HG03045 (cell line): ENCODE data around the gene FIZ1.
"Not testable (repeated sequence)": the region's sequence is repeated elsewhere in the genome, so short reads cannot be mapped to it uniquely, and the experiment has no call there.

Source experiments
- ATAC-seq: cut with Tn5 transposase; IDR thresholded peaks from one replicate; pipeline ENCODE4 v1.9.1; 2021; ENCODE audit warnings: mild to moderate bottlenecking, moderate library complexity; ENCODE audit not compliant: unreplicated experiment

Gene FIZ1

GRCh38 chr19:55578031-55578760, 21.1 kb downstream of the FIZ1 start:
- no peak for ATAC-seq

DNA sequence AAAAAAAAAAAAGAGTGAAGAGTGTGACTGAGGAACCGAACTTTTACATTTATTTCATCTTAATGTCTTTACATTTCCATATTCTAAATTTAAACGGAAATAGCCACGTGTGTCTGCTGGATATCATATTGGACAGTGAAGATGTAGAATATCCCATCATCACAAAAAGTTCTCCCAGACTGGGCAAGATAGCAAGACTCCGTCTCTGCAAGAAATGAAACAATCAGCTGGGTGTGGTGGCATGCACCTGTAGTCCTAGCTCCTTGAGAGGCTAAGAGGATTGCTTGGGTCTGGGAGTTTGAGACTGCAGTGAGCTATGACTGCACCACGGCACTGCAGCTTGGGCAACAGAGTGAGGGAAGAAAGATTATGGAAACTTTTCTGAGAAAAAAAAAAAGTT, 22.6 kb downstream of the FIZ1 start:
- ATAC-seq: no peak

- not testable (repeated sequence) for ATAC-seq
Observed at GRCh38 chr19:55573929-55574328, 25.4 kb downstream of the FIZ1 start.

- not testable (repeated sequence) for ATAC-seq
Observed at GRCh38 chr19:55569477-55569876, 29.8 kb downstream of the FIZ1 start.

GRCh38 chr19:55567708-55568328, 31.5 kb downstream of the FIZ1 start:
- no peak for ATAC-seq

- ATAC-seq: no peak
Observed at GRCh38 chr19:55566823-55567222, 32.5 kb downstream of the FIZ1 start.

GRCh38 chr19:55563261-55563690, 36.0 kb downstream of the FIZ1 start:
- ATAC-seq: no peak

GRCh38 chr19:55559684-55560083, 39.6 kb downstream of the FIZ1 start:
- ATAC-seq: no peak

GRCh38 chr19:55554741-55555152, 44.6 kb downstream of the FIZ1 start:
- no peak for ATAC-seq

- ATAC-seq: no peak
Observed at GRCh38 chr19:55554302-55554701, 45.0 kb downstream of the FIZ1 start.

DNA sequence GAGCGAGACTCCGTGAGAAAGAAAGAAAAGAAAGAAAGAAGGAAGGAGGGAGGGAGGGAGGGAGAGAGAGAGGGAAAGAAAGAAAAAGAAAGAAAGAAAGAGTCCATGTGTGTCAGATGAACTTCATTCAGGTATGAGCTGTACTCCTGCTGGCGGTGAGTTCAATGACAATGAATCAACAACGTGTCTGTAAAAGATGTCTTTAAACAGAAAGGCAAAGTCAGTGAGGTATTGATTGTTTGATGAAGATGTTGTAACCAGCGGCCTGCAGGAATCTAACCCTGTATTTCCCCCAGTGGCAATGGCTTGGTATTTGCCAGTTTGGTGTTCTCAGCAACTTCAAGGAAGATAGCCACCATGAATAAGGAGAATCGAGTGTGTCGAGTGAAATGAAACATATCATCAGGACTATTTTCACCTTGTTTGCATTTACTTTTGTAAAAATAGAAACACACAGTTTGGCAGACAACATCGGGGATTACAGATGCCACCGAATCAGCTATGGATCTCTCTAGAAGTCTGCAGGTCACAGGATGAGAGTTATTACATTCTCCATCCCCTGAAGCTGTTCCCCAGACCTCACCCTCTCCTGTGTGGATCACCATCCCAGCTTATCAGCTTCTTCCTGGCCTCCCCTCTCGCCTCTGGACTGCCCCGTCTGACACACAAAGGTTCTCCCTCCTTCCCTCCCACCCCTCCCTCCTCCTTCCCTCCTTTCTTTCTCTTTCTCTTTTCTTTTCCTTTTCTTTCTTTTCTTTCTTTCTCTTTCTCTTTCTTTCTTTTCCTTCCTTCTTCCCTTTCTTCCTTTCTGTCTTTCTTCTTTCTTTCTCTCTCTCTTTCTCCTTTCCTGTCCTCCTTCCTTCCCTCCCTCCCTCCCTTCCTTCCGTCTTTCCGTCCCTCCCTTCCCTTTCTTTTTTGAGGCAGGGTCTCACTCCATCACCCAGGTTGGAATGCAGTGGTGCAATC, 45.8 kb downstream of the FIZ1 start:
- ATAC-seq: no peak

DNA sequence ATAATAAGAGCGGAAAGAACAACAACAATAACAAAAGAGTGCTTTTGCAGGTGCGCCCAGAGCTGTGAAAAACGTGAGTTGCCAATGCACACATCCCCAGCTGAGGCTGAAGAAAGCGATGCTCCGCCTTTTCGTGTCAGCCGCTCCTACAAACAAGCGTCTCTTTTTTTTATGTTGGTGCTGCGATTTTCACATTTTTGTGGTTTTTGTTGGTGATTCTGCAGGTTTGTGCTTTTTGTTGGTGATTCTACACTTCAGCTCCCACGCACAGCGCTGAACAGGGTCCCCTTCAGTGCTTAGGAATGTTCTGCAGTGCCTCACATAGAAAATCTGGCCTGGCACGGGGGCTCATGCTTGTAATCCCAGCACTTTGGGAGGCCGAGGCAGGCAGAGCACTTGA, 46.7 kb downstream of the FIZ1 start:
- no peak for ATAC-seq

DNA sequence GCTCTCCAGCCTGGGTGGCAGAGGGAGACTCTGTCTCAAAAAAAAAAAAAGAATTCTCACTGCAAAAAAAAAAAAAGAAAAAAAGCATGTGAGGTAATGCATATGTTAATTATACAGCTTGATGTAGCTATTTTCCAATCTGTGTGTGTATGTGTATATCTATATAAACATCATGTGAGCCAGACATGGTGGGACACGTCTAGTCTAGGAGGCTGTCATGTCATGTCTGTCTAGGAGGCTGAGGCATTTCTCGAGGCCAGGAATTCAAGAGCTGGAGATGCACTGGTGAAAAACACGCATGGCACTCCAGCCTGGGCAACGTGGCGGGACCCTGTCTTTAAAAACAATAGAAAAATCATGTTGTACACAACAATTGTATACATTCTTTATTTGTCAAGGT, 47.1 kb downstream of the FIZ1 start:
- no peak for ATAC-seq

DNA sequence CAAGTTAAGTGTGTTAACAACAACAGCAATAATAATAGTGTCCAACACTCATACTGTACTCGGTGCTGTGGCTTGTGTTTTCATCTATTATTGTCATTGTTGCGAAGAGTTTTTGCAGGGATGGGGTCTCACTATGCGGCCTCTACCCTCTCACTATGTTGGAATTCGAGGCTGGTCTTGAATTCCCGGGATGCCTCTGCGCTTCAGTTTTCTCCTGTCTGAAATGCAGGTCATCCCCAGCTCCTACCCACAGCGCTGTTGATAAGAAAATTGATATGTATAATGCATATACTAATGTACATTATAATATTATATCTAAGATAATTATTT, 49.0 kb downstream of the FIZ1 start:
- ATAC-seq: no peak

DNA sequence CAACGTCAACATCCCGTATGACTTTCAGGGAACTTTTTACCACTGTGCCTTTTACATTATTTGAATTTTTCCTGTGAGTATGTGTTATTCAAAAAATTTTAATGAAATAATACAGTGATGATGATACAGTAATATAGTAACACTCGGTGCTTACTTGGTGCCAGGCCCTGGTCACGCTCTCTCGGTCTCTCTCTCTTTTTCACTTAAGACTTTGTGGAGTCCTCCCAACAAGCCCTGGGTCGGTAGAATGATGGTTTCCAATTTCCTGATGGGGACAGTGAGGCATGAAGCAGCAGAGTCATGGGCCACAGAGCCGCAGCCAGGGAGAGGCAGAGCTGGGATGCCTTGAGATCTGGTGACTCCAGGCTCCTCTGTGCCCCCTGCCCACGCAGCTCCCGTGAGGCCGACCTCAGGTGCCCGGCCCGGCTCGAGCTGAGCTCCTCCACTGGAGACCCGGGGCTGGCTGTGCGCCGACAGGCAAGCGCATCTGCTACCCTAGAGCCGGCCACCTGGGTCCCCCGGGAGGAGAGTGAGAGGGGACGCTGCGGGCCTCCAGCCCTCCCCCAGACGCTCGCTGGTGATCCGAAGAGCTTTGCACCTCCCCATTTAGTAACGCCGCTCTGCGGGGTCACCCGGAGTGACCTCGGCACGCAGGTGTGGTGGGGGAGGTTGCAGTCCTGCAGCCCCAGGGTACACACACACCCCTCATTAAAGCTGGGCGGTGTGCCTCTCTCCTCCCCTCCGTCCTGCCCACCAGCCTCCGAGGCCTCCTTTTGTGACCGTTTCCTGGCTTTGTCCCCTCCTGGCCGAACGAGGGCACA, 49.6 kb downstream of the FIZ1 start:
- ATAC-seq: no peak

- no peak for ATAC-seq
Observed at GRCh38 chr19:55546822-55547614, 52.3 kb downstream of the FIZ1 start.

- ATAC-seq: no peak
Observed at GRCh38 chr19:55546011-55546410, 53.3 kb downstream of the FIZ1 start.

DNA sequence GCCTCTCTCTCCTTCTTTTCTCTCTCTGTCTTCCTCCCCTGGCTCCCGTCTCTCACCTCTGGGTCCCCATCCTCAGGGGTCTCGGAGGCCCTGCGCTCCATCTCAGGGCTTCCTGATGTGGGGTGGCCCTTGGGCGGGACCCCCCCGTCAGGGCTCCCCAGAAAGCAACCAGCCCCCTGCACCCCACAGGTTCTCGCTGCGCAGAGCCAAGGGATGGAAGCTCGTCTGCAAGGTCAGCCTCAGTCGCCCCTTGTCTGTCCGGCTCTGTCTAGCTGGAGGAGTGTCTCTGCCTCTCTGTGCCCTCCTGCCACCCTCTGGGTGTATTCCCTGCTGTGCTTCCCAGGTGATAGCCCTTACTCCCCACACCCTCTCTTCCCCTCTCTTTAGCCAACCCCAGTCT, 53.9 kb downstream of the FIZ1 start, which contains the start of gene SBK3:
Gene SBK3, minus strand, starts transcription at position 101 of the 400 bp plus-strand sequence. Its CDS starts 0 bp downstream, at position 101.
- no peak for ATAC-seq

GRCh38 chr19:55544776-55545439, 54.4 kb downstream of the FIZ1 start:
- no peak for ATAC-seq
